ENCODE data around the gene THSD4.

THSD4 gene

DNA sequence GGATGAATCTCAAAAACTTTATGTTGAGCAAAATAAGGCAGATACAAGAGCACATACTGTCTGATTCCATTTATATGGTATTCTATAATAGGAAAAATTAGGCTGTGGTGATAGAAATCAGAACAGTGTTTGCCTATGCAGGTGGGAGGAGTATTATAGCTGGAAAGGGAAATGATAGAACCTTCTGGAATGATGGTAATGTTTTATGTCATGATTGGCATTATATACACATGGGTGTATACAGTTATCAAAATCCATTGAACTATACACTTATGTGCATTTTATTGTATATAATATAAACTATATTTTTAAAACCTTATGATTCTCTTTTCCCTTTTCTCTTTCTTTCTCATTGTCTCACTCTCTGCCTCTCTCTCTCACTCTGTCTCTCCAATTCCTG is 156.1 kb downstream of the THSD4 start:
- no peak for DNase-seq

GRCh38 chr15:71272932-71273331 is 157.7 kb downstream of the THSD4 start:
- DNase-seq: no peak

DNA sequence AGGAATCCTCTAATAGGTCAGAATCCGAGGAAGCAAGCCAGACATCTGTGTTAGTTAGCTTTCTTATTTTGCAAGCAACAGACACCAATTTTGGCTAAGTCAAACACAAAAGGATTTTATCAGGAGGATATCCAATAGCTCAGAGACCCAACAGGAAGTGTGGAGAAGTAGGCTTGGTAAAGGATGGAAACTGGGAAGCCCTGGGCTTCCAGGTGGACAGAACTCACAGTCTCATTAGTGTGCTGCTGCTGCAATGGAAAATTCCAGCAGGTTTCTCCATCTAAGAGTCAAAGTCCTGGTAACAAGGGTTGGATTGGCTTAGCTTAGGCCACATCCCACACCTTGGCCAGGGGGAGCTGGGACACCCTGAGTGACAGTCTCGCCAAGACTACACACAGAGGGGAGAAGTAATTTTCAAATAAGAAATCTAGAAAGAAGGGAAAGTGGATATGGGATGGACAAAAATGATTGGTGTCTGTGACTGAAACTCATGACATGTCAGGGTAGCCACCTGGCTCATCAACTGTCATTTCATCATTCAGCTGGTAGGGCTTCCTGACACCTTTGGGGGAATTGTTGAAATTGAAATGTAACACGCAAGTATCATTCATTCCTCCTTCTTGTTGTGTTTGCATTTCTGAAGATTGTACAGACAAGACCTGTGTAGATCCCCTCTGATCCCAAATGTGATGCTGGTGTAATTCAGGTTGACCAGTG is 158.6 kb downstream of the THSD4 start:
- DNase-seq: no peak

- no peak for DNase-seq
Observed at GRCh38 chr15:71274448-71274798, 159.2 kb downstream of the THSD4 start.

DNA sequence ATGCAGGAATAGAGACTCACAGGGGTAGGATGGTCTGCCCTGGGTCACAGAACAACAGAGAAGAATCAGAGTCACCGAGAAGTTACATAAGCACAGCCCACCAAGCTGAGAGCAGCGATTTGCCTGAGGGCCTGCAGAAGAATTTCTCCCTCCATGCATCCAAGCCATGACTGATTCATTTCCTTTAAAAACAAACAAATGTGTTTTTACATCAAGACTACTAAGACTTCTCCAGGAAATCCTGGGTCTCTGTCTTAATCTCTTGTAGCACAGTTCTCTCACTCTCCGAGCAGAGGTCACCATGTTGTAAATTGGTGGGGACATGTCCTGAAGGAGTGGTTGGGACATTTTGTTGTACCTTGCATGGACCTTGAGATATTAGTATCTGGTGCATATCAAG is 159.8 kb downstream of the THSD4 start:
- DNase-seq: no peak

DNA sequence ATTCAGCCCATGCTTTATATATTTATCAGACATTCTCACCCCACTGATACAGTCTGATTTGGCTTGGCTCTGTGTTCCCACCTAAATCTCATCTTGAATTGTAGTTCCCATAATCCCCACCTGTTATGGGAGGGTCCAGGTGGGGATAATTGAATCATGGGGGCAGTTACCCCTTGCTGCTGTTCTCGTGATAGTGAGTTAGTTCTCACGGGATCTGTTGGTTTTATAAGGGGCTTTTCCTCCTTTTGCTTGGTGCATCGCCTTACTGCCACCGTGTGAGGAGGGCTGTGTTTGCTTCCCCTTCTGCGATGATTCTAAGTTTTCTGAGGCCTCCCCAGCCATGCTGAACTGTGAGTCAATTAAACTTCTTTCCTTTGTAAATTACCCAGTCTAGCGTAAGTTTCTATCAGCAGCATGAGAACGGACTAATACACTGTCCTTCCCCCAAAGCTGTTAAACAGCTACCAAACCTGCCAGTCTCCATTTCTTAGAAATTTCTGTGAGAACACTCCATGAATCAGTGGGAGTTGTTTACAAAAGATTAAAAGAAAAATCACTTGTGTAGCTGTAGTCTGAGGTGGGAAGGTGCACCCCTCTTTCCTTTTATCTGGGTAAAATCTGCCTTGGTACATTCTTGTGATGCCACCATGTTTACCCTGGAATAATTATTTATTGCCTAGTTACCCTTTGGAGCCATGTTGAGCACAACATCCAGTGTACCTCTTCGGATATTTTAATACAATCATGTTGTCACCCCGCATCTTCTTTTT is 160.5 kb downstream of the THSD4 start:
- DNase-seq: no peak

GRCh38 chr15:71276336-71276665 is 161.0 kb downstream of the THSD4 start:
- no peak for DNase-seq

- no peak for DNase-seq
Observed at GRCh38 chr15:71278989-71279756, 163.9 kb downstream of the THSD4 start.

- DNase-seq: no peak
Observed at GRCh38 chr15:71279757-71280141, 164.5 kb downstream of the THSD4 start.

- no peak for DNase-seq
Observed at GRCh38 chr15:71280206-71280605, 164.9 kb downstream of the THSD4 start.

DNA sequence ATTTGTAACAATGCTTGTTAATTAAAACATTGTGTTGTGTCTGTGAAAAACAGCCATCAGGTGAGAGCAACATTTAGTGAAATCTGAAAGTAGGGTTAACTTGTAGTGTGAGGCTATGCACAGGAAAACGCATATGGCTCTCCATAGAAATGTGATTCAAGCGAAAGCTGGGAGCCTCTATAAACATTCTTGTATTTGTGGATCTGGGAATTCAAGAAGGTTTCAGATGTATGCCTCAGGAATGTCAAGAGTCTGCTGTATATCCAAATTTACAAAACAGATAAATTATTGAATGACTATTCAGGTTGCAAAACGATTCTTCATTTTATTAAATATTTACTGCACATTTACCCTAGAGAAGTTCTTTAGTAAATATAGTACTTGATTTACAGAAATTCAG is 166.0 kb downstream of the THSD4 start:
- DNase-seq: no peak

DNA sequence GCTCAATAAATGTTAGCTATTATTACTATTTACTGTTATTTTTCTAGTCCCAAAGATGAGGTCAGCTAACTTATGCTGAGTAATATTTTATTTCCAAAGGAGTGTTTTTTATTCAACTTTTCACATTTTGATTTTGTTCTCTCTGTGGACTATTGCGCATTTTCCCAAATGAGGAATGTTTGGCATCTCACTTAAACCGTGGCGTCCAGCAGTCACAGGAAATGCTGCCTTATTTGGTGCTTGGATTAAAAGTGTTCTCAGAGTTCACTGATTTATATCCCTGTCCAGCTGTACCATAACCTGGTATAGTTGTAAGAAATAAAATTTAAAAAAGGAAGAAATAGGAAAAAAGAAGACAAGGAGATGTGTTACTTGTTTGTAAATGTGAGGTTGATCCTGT is 166.8 kb downstream of the THSD4 start:
- DNase-seq: no peak

DNA sequence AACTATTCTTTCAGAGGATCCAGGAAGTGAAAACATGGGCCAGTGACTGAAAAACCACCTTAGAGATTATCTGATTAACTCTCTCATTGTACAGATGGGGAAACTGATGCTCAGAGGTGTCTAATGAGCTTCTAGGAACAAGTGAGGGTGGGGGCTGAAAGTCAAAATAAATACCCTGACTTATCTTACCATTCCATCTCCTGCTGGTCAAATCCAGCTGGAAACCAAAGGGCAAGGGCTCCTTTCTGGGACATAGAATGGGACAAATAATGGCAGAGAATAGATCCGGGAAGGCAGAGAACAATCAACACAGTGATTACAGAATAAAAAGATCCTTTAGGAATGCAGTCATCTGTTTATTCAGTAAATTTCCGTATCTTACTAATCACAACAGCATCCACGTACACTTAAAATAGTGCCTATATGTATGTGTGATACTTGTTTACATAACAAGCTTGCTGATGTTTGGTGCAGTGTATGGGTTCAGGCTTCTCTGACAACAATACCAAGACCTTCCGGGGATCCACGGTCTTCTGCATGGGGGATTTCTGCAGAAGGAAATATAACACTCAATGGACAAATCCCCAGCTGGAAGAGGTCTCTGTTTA is 173.2 kb downstream of the THSD4 start:
- no peak for DNase-seq

GRCh38 chr15:71290002-71290401 is 174.7 kb downstream of the THSD4 start:
- no peak for DNase-seq

GRCh38 chr15:71290881-71291635 is 175.8 kb downstream of the THSD4 start:
- DNase-seq: no peak

- no peak for DNase-seq
Observed at GRCh38 chr15:71291723-71292122, 176.5 kb downstream of the THSD4 start.

DNA sequence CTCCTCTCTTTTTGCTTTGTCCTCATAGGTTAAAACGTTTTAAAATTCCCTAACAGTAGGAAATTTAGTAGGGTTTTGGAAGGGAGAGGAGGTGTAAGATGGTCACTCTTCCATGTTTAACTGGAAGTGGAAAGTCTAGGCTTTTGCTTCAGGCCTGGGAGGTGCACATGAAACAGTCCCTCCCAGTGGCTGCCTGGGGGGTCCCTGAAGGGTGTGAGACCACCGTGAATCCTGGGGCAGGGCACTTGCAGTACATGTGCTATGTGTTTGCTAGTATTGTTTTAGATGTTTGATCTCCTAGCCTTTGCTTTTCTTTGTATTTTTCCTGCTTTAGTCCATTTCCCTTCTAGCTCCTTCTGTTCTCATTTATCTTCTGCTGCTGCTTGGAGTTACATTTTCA is 178.5 kb downstream of the THSD4 start:
- no peak for DNase-seq

DNA sequence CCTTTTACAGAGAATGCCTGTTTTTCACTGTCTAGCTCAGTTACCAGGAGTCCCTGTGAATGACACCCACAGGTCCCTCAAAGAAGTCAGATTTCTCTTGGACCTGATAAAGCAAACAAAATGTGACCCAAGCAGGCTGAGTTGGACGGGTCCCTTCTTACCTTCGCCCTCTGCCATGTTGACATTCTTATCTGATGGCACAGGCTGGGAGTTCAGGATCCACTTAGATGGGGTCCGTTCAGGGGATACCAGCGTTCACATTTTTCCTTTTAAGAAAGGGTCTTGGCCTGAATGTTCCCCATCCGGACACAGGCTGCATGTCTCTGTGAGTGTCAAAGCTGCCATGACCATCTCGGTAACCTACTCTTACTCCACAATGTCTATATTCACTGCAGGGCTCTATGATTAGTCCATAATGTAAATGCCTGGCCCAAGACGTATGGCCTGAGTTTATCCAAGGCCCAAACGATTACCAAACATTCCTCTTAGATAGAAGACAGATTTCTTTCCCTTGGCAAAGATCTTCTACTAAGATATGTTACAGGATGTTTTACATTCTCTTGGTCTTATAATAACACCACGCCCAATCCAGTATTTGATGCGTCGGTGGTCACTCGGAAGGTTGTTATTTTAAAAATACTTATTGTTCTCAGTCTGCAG is 179.1 kb downstream of the THSD4 start:
- no peak for DNase-seq

GRCh38 chr15:71294911-71295602 is 179.8 kb downstream of the THSD4 start:
- no peak for DNase-seq

- DNase-seq: no peak
Observed at GRCh38 chr15:71295603-71296314, 180.5 kb downstream of the THSD4 start.

DNA sequence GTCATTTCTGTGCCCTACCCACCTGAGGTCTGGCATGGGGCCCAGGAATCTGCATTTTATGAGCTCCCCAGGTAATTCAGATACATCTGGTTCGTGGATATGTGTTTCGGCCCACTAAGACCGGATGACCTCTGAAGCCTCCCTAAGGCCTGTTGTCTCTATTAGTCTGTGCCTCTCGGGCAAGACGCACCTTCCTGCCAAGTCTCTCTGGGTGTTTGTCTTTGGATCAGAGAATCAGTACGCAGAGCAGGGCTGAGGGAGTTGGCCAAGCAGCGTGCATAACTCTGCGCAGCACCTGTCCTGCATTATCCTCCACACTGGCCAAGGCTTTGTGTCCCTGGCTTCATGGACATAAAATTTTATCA is 181.0 kb downstream of the THSD4 start:
- no peak for DNase-seq

Measured in GOT3 (cell line).